OCI-LY1 (cell line): Measurements from ENCODE around the gene CLRN1.

Experiments used
- H2AFZ ChIP-seq: fragments of 200-600 bp; sonication (generic), shearing (Covaris generic); 2 replicates; pipeline ENCODE4 v1.6.0; 2014; ENCODE audit warnings: antibody characterized with exemption, mild to moderate bottlenecking, low read length
- H3F3A ChIP-seq: fragments of 200-600 bp; sonication (generic), shearing (Covaris generic); 2 replicates; pipeline ENCODE4 v1.6.0; 2014; ENCODE audit warnings: mild to moderate bottlenecking, antibody characterized with exemption, low read length, moderate library complexity; ENCODE audit not compliant: insufficient read depth
- H3K27ac ChIP-seq: fragments of 200-600 bp; sonication (generic); 2 replicates; pipeline ENCODE4 v1.5.1; 2014; ENCODE audit warnings: low read length, mixed run types, mild to moderate bottlenecking, low read depth; ENCODE audit not compliant: poor library complexity, severe bottlenecking
- H3K27me3 ChIP-seq: fragments of 200-600 bp; sonication (generic); 2 replicates; pipeline ENCODE4 v1.6.0; 2014; ENCODE audit warnings: antibody characterized with exemption, mild to moderate bottlenecking, low read length, moderate library complexity; ENCODE audit not compliant: insufficient read depth
- H3K36me3 ChIP-seq: fragments of 200-600 bp; sonication (generic); 2 replicates; pipeline ENCODE4 v1.6.1; 2014; ENCODE audit warnings: mild to moderate bottlenecking, antibody characterized with exemption, low read length, moderate library complexity, mixed read lengths; ENCODE audit not compliant: insufficient read depth
- H3K4me1 ChIP-seq: fragments of 200-600 bp; sonication (generic); 2 replicates; pipeline ENCODE4 v1.5.1; 2014; ENCODE audit warnings: mild to moderate bottlenecking, low read length, moderate library complexity; ENCODE audit not compliant: insufficient read depth, severe bottlenecking
- H3K4me2 ChIP-seq: fragments of 200-600 bp; sonication (generic), shearing (Covaris generic); 2 replicates; pipeline ENCODE4 v1.6.1; 2014; ENCODE audit warnings: low read length
- H3K4me3 ChIP-seq: fragments of 200-600 bp; sonication (generic); 2 replicates; pipeline ENCODE4 v1.5.1; 2014; ENCODE audit warnings: low read length, low read depth, mild to moderate bottlenecking, mixed read lengths; ENCODE audit not compliant: poor library complexity, severe bottlenecking
- H3K79me2 ChIP-seq: fragments of 200-600 bp; shearing (Covaris generic); 2 replicates; pipeline ENCODE4 v1.6.1; 2016; ENCODE audit warnings: mixed run types, low read length, mixed read lengths; ENCODE audit not compliant: insufficient read depth
- H3K9ac ChIP-seq: fragments of 200-600 bp; sonication (generic), shearing (Covaris generic); 2 replicates; pipeline ENCODE4 v1.6.1; 2014; ENCODE audit warnings: mild to moderate bottlenecking, low read length, mixed read lengths
- H3K9me2 ChIP-seq: fragments of 200-600 bp; sonication (generic), shearing (Covaris generic); 2 replicates; pipeline ENCODE4 v1.6.1; 2014; ENCODE audit warnings: low read depth, mild to moderate bottlenecking, low read length, mixed read lengths
- H3K9me3 ChIP-seq: fragments of 200-600 bp; shearing (Covaris generic); 2 replicates; pipeline ENCODE4 v1.6.1; 2014; ENCODE audit warnings: low read length, mixed read lengths
- H4K20me1 ChIP-seq: fragments of 200-600 bp; sonication (generic), shearing (Covaris generic); 2 replicates; pipeline ENCODE4 v1.6.0; 2016; ENCODE audit warnings: mild to moderate bottlenecking, low read length; ENCODE audit not compliant: insufficient read depth
- CTCF ChIP-seq: fragments of 200-600 bp; sonication (generic), shearing (Covaris generic); IDR thresholded peaks from 2 replicates; pipeline ENCODE4 v1.5.1; 2017; ENCODE audit warnings: mild to moderate bottlenecking, antibody characterized with exemption, low read length, moderate library complexity, mixed read lengths
- EZH2 ChIP-seq: fragments of 200-600 bp; sonication (generic), shearing (Covaris generic); IDR thresholded peaks from 2 replicates; pipeline ENCODE4 v1.8.0; 2017; ENCODE audit warnings: borderline replicate concordance, mixed run types, mild to moderate bottlenecking, antibody characterized with exemption, low read length, moderate library complexity, mixed read lengths

The CLRN1 gene

GRCh38 chr3:150972366-150973071 is at the start of gene CLRN1:
CLRN1 (minus strand) TSS chr3:150972727; CDS start chr3:150972708, 19 bp downstream.
- Histone ChIP-seq H3K79me2 (no peaks in the 10 kb centered on the region), H3K4me3 (no peak within 1 kb of the TSS), H3K9ac (no peak within 1 kb of the TSS), H3K27me3 (no peaks in the 10 kb centered on the region; the same call in 1 of the 2 replicates), H3K9me3 (no peaks in the 10 kb centered on the region), H4K20me1 (no peaks in the 10 kb centered on the region), H3K9me2 (no peaks in the 10 kb centered on the region), H3F3A (no peaks in the 10 kb centered on the region), H3K27ac (no peak within 1 kb of the TSS), H3K4me2 (no peak within 1 kb of the TSS), H2AFZ (no peak within 1 kb of the TSS), H3K4me1 (no peaks in the 10 kb centered on the region), H3K36me3 (no peaks in the 10 kb centered on the region)
- TF ChIP-seq CTCF (no peak), EZH2 (no peak)

- H3F3A ChIP-seq = no peaks in the 10 kb centered on the region
- H3K27me3 ChIP-seq = no peaks in the 10 kb centered on the region
- H3K4me2 ChIP-seq = no peak overlapping the region
- no peak overlapping the region for H3K27ac ChIP-seq
- H3K9me3 ChIP-seq = no peaks in the 10 kb centered on the region
- H3K9ac ChIP-seq = no peak overlapping the region
- no peaks in the 10 kb centered on the region for H3K79me2 ChIP-seq
- no peak overlapping the region for H2AFZ ChIP-seq
- no peaks in the 10 kb centered on the region for H3K9me2 ChIP-seq
- H3K4me1 ChIP-seq = no peaks in the 10 kb centered on the region
- TF ChIP-seq CTCF (no peak), EZH2 (no peak)
- no peaks in the 10 kb centered on the region for H3K36me3 ChIP-seq
- no peak overlapping the region for H3K4me3 ChIP-seq
- no peaks in the 10 kb centered on the region for H4K20me1 ChIP-seq
These were observed 43.9 kb upstream of the CLRN1 start for GRCh38 chr3:151016478-151016795.

- Histone ChIP-seq H3K4me3 (no peak overlapping the region), H3K9me2 (no peaks in the 10 kb centered on the region), H3K79me2 (no peaks in the 10 kb centered on the region), H3K4me1 (no peaks in the 10 kb centered on the region), H3K9me3 (no peaks in the 10 kb centered on the region), H3K36me3 (no peaks in the 10 kb centered on the region), H3K27me3 (no peaks in the 10 kb centered on the region), H3K27ac (no peak overlapping the region), H2AFZ (no peak overlapping the region), H3F3A (no peaks in the 10 kb centered on the region), H4K20me1 (no peaks in the 10 kb centered on the region), H3K4me2 (no peak overlapping the region), H3K9ac (no peak overlapping the region)
- TF ChIP-seq EZH2 (no peak), CTCF (no peak)
These were observed 43.4 kb upstream of the CLRN1 start for GRCh38 chr3:151015767-151016477.
